ENCODE measurements around the gene ASXL1. TPM values are rescaled to one million over a fixed set of nuclear protein-coding genes. Genes with fewer than 3 reads are reported as not detected.
"Not testable (repeated sequence)": the region's sequence is repeated elsewhere in the genome, so short reads cannot be mapped to it uniquely, and the experiment has no call there.

The ASXL1 gene
- total RNA-seq, 2 experiments from 2014 or later: 110 TPM

DNA sequence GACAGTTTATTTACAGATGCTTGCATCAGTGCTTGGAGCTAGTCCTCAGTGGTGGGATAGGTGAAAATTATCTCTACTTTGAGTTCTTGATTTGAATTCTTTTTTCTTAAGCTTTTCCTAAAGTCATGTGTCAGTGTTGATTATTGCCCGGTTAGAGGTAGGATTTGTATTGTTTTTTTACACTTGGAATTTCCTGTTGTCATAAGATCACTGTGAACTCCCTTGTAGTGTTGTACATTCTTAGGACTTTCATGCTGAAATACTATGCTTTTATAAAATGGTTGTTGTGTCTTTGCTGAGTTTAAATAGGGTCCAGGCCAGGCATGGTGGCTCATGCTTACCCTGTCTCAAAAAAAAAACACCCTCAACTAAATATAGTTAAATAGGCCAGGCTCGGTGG lies 20.3 kb downstream of the ASXL1 start:
- Mint-ChIP-seq H3K9me3 (no peaks in the 10 kb centered on the region), H3K27me3 (no peaks in the 10 kb centered on the region), H3K4me3 (no peak overlapping the region), H3K4me1 (peaks cover 3% of the 10 kb centered on the region), H3K36me3 (ENCODE audit: low read depth) (peaks cover 25% of the 10 kb centered on the region), H3K27ac (no peak overlapping the region)
- CTCF ChIA-PET: no interaction called here
- POLR2A ChIA-PET: no interaction called here
- no peak for DNase-seq

DNA sequence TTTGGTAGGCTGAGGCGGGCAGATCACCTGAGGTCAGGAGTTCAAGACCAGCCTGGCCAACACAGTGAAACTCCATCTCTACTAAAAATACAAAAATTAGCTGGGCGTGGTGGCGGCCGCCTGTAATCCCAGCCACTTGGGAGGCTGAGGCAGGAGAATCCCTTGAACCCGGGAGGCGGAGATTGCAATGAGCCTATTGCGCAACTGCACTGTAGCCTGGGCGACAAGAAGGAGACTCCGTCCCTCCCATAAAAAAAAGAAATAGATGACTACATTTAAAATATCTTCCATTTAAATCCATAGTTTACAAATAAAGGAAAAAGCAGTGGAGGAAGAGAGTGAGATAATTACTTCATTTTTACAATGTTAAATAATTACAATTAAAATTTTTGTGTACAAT lies 21.9 kb downstream of the ASXL1 start:
- H3K27me3 Mint-ChIP-seq, DNase-seq, POLR2A ChIA-PET, H3K9me3 Mint-ChIP-seq, H3K4me3 Mint-ChIP-seq, H3K27ac Mint-ChIP-seq: not testable (repeated sequence)
- peaks cover 15% of the 10 kb centered on the region for H3K4me1 Mint-ChIP-seq
- peaks cover 35% of the 10 kb centered on the region for H3K36me3 Mint-ChIP-seq (ENCODE audit: low read depth)
- CTCF ChIA-PET: interaction anchor here (1.4 kb wide), 1 partner anchor 15 kb away, joined by 4 read pairs; no protein-coding TSS in a partner anchor

DNA sequence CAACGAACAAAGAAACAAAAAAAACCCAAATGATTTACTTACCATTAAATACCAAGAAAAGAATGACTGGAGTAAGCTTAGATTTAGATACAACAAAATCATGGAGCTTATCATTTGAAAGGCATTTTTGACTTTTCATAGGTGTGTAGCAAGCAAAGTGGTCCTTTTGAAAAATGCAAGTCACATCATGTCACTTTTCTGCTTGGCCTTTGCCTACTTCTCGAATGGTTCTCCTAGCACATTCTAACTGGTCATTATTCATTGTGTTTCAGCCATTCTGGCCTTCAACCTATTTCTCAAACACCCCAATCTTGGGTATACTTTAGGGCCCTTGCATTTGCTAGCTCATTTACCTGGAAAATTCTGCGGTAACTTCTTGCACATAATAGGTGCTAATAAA lies 22.6 kb downstream of the ASXL1 start:
- Mint-ChIP-seq H3K36me3 (ENCODE audit: low read depth) (peaks cover 36% of the 10 kb centered on the region), H3K27ac (no peak overlapping the region), H3K9me3 (no peaks in the 10 kb centered on the region), H3K27me3 (no peaks in the 10 kb centered on the region), H3K4me1 (peaks cover 21% of the 10 kb centered on the region), H3K4me3 (no peak overlapping the region)
- ChIA-PET CTCF (interaction anchor here (1.4 kb wide), 1 partner anchor 14 kb away, joined by 4 read pairs; no protein-coding TSS in a partner anchor), POLR2A (no interaction called here)
- DNase-seq: no peak

DNA sequence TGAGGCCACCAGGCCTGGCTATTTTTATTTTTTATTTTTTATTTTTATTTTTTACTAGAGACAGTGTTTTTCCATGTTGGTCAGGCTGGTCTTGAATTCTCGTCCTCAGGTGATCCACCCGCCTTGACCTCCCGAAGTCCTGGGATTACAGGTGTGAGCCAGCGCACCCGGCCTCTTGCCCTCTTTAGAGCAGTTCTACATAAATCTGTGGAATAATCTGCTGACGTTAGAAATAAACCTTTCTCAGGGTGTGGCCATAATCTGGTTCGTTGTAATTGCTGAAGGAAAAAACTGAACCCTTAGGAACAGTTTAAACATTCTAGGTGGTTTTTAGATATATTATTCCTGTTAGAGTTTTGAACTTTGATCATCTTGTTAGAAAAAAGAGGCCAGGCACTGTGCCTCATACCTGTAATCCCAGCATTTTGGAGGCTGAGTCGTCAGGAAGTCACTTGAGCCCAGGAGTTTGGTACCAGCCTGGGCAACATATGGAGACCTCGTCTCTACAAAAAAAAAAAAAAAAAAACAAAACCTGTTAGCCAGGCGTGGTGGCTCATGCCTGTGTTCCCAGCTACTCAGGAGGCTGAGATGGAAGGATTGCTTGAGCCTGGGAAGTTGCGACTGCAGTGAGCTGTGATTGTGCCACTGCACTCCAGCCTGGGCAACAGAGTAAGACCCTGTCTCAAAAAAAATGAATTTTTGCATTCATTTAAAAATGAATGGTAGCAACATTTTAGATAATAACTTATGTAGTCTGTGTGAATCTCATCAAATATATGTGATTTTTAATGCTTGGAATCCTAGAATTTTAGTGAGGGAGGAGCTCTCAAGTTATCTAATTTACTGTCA lies 24.2 kb downstream of the ASXL1 start:
- DNase-seq: no peak
- ChIA-PET POLR2A (no interaction called here), CTCF (no interaction called here)
- H3K9me3 Mint-ChIP-seq: no peaks in the 10 kb centered on the region
- no peaks in the 10 kb centered on the region for H3K27me3 Mint-ChIP-seq
- peaks cover 37% of the 10 kb centered on the region for H3K36me3 Mint-ChIP-seq (ENCODE audit: low read depth)
- H3K4me1 Mint-ChIP-seq: peaks cover 34% of the 10 kb centered on the region
- H3K27ac Mint-ChIP-seq: peak overlapping the region; percentile 41
- no peak overlapping the region for H3K4me3 Mint-ChIP-seq

DNA sequence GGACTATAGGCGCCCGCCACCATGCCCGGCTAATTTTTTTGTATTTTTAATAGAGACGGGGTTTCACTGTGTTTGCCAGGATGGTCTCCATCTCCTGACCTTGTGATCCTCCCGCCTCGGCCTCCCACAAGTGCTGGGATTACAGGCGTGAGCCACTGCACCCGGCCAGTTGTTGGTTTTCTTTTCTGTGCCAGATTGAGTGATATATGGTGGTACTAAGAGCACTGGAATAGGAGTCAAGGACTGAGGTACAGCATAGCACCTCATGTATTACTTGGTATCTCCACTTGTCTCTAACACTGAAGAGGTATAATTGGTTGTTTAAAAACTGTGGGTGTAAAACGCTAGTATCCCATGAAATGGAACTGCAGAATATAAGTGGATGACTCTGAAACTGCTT lies 25.3 kb downstream of the ASXL1 start:
- H3K27me3 Mint-ChIP-seq, POLR2A ChIA-PET, H3K4me3 Mint-ChIP-seq, DNase-seq, H3K9me3 Mint-ChIP-seq, H3K27ac Mint-ChIP-seq: not testable (repeated sequence)
- H3K36me3 Mint-ChIP-seq (ENCODE audit: low read depth): peaks cover 35% of the 10 kb centered on the region
- CTCF ChIA-PET: interaction anchor here (0.6 to 0.7 kb wide), 2 partner anchors 9 to 43 kb away, joined by 3 read pairs; no protein-coding TSS in a partner anchor
- peaks cover 41% of the 10 kb centered on the region for H3K4me1 Mint-ChIP-seq

DNA sequence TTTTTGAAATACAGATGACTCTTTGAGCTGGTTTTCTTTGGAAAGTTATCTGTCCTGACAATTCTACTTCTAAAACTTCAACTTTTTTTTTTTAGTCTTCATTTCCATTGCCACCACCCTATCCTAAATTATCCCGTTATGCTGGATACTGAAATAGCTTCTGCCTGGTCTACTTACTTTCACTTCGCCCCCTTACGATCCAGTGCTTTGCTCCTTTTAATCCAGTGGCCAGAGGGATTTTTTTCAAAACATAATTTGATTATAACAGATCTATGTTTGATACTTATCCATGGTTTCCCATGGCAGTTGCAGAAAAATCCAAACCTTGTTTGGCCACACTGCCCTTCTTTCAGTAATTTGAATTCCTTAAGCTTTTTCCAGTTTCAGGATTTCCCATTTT lies 27.4 kb downstream of the ASXL1 start:
- Mint-ChIP-seq H3K27ac (no peak overlapping the region), H3K4me1 (peaks cover 46% of the 10 kb centered on the region), H3K36me3 (ENCODE audit: low read depth) (peaks cover 41% of the 10 kb centered on the region), H3K9me3 (no peaks in the 10 kb centered on the region), H3K27me3 (no peaks in the 10 kb centered on the region), H3K4me3 (no peak overlapping the region)
- CTCF ChIA-PET: interaction anchor here (0.6 to 1.3 kb wide), 4 partner anchors 10 to 509 kb away, joined by 3 to 5 read pairs (median 4); no protein-coding TSS in a partner anchor
- no peak for DNase-seq
- POLR2A ChIA-PET: interaction anchor here (0.6 kb wide), 1 partner anchor 352 kb away, joined by 3 read pairs; no protein-coding TSS in a partner anchor

DNA sequence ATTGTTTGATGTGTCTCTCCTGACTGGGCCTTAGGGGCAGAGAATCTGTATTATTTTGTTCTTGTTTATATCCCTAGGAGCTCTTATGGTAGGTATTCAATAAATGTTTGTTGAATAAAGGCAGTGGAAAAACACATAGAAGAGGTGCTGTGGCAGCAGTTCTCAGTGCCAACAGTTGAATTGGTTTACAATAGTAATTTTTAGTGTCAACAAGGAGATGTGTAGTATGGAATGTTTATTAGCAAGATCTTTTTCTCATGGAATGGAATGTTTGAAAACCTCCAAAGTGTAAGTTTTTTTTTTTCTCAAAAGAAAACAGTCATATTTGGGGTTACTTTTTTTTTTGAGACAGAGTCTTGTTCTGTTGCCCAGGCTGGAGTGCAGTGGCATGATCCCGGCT lies 28.0 kb downstream of the ASXL1 start:
- Mint-ChIP-seq H3K27me3 (no peaks in the 10 kb centered on the region), H3K9me3 (no peaks in the 10 kb centered on the region), H3K36me3 (ENCODE audit: low read depth) (peaks cover 46% of the 10 kb centered on the region), H3K27ac (no peak overlapping the region), H3K4me3 (no peak overlapping the region), H3K4me1 (peaks cover 51% of the 10 kb centered on the region)
- DNase-seq: no peak
- CTCF ChIA-PET: interaction anchor here (0.6 to 1.3 kb wide), 3 partner anchors 10 to 85 kb away, joined by 3 to 4 read pairs (median 3); no protein-coding TSS in a partner anchor
- POLR2A ChIA-PET: no interaction called here

DNA sequence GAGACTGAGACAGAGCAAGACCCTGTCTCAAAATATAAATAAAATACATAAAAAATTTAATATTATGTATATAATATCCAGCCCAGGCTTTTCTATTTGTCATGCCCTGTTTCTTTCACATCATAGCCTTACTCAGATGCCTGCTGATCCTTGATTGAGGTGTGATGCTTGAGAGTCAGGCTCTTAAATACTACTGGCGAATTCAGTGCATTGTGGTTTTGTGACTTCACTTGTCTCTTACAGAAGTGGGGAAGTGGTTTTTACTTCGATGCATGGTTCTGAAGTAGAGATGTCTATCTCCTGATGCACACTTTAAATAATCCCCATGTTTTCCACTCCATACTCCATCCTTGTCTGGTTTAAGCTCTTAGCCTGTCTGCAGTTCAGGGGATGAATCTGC lies 29.1 kb downstream of the ASXL1 start:
- H3K36me3 Mint-ChIP-seq (ENCODE audit: low read depth): peaks cover 52% of the 10 kb centered on the region
- H3K27me3 Mint-ChIP-seq: no peaks in the 10 kb centered on the region
- ChIA-PET POLR2A (no interaction called here), CTCF (no interaction called here)
- peak overlapping the region; percentile 85 for H3K27ac Mint-ChIP-seq
- DNase-seq: peak; percentile 76
- H3K4me3 Mint-ChIP-seq: no peak overlapping the region
- no peaks in the 10 kb centered on the region for H3K9me3 Mint-ChIP-seq
- H3K4me1 Mint-ChIP-seq: peaks cover 57% of the 10 kb centered on the region

DNA sequence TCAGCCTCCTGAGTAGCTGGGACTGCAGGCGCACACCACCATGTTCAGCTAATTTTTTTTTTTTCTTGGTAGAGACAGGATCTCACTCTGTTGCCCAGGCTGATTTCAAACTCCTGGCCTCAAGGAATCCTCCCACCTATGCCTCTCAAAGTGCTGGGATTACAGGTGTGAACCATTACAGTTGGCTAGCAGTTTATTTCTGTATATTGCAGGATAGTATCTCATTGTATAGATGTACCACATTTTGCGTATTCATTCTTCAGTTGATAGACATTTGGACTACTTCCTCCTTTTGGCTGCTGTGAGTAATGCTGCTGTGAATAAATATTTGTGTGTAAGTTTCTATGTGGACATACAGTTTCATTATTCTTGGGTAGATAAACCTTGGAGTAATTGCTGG lies 32.9 kb downstream of the ASXL1 start:
- Mint-ChIP-seq H3K4me3 (no peak overlapping the region), H3K36me3 (ENCODE audit: low read depth) (peaks cover 65% of the 10 kb centered on the region), H3K9me3 (peaks cover 3% of the 10 kb centered on the region), H3K27me3 (no peaks in the 10 kb centered on the region), H3K27ac (no peak overlapping the region), H3K4me1 (peaks cover 46% of the 10 kb centered on the region)
- ChIA-PET CTCF (no interaction called here), POLR2A (no interaction called here)
- DNase-seq: no peak

DNA sequence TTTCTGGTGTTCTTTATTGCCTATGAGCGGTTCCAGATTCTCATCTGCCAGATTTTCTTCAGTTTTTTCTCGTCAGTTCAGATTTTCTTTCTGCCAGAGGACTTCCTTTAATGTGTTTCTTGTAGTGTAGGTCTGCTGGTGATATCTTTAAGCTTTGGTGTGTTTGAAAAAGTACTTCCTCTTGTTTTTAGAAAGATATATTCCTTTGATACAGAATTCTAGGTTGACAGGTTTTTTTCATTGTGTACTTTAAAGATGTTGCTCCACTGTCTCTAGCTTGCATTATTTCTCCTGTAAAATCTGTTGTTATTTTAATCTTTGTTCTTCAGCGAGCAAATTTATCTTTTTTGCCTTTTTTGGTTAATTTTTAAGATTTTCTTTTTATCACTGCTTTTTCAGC lies 36.9 kb downstream of the ASXL1 start:
- POLR2A ChIA-PET: no interaction called here
- CTCF ChIA-PET: interaction anchor here (0.9 to 1.1 kb wide), 2 partner anchors 14 to 26 kb away, joined by 3 to 4 read pairs; no protein-coding TSS in a partner anchor
- H3K4me3 Mint-ChIP-seq: no peak overlapping the region
- H3K9me3 Mint-ChIP-seq: peaks cover 3% of the 10 kb centered on the region
- DNase-seq: no peak
- H3K27me3 Mint-ChIP-seq: no peaks in the 10 kb centered on the region
- H3K27ac Mint-ChIP-seq: no peak overlapping the region
- peaks cover 63% of the 10 kb centered on the region for H3K36me3 Mint-ChIP-seq (ENCODE audit: low read depth)
- H3K4me1 Mint-ChIP-seq: peaks cover 39% of the 10 kb centered on the region

DNA sequence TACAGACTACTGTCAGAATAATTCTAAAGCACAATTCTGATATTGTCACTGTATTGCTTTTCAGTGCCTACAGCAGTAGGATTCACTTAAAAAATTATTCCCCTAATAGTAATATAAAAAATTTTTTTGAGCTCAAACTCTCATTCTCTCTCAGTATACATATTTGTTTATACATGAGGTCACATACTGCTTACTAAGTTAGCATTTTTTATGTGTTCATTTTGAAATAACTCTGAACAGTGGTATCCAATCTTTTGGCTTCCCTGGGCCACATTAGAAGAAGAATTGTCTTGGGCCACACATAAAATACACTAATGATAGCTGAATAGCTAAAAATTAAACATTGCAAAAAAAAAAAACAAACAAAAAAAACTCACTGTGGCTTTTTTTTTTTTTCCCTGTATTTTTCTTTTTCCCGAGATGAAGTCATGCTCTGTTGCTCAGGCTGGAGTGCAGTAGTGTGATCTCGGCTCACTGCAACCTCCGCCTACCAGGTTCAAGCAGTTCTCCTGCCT lies 38.6 kb downstream of the ASXL1 start:
- DNase-seq: no peak
- Mint-ChIP-seq H3K36me3 (ENCODE audit: low read depth) (peaks cover 63% of the 10 kb centered on the region), H3K4me3 (no peak overlapping the region), H3K27me3 (no peaks in the 10 kb centered on the region), H3K27ac (no peak overlapping the region), H3K9me3 (peaks cover 3% of the 10 kb centered on the region), H3K4me1 (peaks cover 37% of the 10 kb centered on the region)
- ChIA-PET CTCF (no interaction called here), POLR2A (interaction anchor here (0.6 kb wide), 1 partner anchor 33 kb away, joined by 3 read pairs; no protein-coding TSS in a partner anchor)

DNA sequence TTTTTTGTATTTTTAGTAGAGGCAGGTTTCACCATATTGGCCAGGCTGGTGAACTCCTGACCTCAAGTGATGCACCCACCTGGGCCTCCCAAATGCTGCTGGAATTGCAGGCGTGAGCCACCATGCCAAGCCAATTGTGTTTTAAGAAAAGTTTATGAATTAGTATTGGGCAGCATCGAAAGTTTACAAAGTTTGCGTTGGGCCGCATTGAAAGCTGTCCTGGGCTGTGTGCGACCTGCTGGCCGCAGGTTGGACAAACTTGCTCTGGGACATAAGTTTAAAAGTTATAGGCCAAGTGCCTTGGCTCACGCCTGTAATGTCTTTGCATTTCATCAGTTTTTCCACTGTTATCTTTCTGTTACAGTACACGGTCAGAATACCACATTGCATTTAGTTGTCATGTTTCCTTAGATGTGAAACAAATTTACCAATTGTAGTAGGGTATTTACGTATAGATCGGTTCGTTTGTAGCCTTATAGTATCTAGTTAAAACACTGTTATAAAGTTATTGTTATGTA lies 39.5 kb downstream of the ASXL1 start:
- ChIA-PET POLR2A (no interaction called here), CTCF (no interaction called here)
- Mint-ChIP-seq H3K4me3 (no peak overlapping the region), H3K27ac (no peak overlapping the region), H3K4me1 (peaks cover 36% of the 10 kb centered on the region), H3K27me3 (no peaks in the 10 kb centered on the region), H3K9me3 (peaks cover 3% of the 10 kb centered on the region), H3K36me3 (ENCODE audit: low read depth) (peaks cover 61% of the 10 kb centered on the region)
- DNase-seq: no peak

DNA sequence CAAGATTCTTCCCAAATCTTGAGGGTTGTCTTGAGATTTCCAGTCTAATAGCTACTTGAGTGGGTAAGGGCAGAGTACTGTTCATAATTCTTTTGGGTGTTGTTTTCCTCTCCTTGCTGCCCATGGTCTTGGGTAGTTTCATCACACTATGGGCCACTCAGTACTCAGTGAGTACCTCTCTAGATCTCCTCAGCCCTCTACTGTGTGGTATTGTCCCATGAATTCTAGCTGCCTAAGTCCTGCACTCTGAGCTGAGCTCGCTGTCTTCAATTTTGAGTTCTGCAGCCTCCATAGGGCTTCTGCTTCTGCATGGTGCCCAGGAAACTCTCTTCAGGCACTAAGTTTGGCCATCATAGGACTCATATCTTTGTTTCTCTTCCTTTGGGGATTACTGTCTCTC lies 42.3 kb downstream of the ASXL1 start:
- Mint-ChIP-seq H3K4me3 (no peak overlapping the region), H3K27me3 (no peaks in the 10 kb centered on the region), H3K36me3 (ENCODE audit: low read depth) (peaks cover 45% of the 10 kb centered on the region), H3K27ac (no peak overlapping the region), H3K4me1 (peaks cover 31% of the 10 kb centered on the region), H3K9me3 (no peaks in the 10 kb centered on the region)
- no peak for DNase-seq
- CTCF ChIA-PET: interaction anchor here (0.6 kb wide), 1 partner anchor 1375 kb away, joined by 4 read pairs; no protein-coding TSS in a partner anchor
- POLR2A ChIA-PET: no interaction called here

Data from activated CD4-positive, alpha-beta T cell treated with anti-CD3 and anti-CD28 coated beads, Interleukin-2, amount 10 ng/mL, durations not matched to agents 7 days and 5 days (primary cell).